Activated CD8-positive, alpha-beta memory T cell treated with anti-CD3 and anti-CD28 coated beads for 4 hours (primary cell): ENCODE measurements around the gene EPB41L5.
"Not testable (repeated sequence)": the region's sequence is repeated elsewhere in the genome, so short reads cannot be mapped to it uniquely, and the experiment has no call there.

Experiments used
- DNase-seq, 2 donors: peaks; one replicate each; pipeline ENCODE4 v3.0.0-alpha.2; 2020; ENCODE audit warnings: low read depth in 2 of 2

EPB41L5 gene

DNA sequence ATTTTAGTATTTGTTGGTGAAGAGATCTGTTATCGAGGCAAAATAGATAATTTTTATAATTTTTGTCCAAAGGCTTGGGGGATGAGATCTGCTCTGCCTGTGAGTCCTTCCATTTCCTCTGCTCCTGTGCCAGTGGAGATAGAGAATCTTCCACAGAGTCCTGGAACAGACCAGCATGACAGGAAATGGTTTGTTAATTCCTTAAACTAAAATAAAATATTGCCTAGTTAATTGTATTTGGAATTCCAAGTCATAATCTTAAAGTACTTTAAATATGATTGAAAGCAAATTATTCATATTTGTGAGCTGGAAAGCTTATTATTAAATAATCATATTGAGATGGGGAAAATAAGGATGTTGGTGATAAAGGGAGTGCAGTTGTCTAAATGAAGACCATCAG lies 87.8 kb downstream of the EPB41L5 start:
- DNase-seq, result no peak

GRCh38 chr2:120103723-120104467 lies 91.0 kb downstream of the EPB41L5 start:
- DNase-seq, result no peak

DNA sequence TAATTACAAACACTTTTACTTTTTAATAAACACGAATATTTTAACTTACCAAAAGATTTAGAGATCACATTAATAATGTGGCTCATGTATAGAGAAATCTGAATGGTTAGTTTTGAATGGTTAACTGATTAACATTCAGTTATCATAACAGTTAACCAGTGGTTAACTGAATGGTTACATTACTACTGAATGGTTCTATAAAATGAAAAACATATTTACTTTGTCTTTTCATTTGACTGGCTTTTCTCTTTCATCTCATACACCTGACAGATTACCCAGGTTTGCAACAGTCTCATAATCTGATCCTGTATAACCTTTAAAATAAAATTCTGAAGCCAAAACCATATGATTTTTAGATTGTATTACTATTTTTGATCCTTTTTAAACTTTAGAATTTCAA lies 91.9 kb downstream of the EPB41L5 start:
- DNase-seq, result no peak

- no peak for DNase-seq
Observed at GRCh38 chr2:120105360-120105759, 92.5 kb downstream of the EPB41L5 start.

DNA sequence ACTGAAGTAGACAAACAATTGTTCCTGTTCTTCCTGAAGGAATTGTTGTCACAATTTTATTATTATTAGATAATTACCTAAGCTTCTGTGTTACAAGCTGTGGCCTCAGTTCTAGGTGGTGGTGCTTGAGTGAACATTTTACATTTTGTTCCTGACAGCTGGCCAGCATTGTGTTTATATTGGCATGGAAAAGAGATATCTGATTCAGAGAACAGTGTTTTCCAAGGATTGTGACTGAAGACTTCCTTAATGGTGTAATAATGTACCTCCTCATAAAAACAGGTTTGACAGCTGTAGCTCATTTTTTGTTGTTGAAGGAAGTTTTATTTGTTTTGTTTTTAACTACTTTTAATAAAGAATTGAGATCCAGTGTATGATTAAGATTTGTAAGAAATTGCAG lies 95.2 kb downstream of the EPB41L5 start:
- DNase-seq, result no peak

DNA sequence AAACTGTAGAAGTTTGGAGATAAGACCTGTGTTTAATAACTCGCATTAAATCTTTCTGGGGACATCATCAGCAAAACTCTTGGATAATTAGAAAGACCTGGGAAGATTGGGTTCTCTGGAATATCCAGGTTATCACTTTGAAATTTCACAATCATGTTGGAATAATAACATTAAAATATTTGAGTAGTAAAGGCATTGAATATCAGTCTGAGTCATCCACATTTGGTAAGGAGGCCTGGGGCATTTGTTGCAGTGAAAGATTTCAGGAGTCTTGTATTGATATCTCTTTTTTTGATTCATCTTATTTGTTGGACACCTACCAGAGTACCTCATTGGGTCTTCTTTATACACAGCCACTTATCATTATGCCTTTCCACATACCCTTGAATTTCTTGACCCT lies 95.9 kb downstream of the EPB41L5 start:
- no peak for DNase-seq

DNA sequence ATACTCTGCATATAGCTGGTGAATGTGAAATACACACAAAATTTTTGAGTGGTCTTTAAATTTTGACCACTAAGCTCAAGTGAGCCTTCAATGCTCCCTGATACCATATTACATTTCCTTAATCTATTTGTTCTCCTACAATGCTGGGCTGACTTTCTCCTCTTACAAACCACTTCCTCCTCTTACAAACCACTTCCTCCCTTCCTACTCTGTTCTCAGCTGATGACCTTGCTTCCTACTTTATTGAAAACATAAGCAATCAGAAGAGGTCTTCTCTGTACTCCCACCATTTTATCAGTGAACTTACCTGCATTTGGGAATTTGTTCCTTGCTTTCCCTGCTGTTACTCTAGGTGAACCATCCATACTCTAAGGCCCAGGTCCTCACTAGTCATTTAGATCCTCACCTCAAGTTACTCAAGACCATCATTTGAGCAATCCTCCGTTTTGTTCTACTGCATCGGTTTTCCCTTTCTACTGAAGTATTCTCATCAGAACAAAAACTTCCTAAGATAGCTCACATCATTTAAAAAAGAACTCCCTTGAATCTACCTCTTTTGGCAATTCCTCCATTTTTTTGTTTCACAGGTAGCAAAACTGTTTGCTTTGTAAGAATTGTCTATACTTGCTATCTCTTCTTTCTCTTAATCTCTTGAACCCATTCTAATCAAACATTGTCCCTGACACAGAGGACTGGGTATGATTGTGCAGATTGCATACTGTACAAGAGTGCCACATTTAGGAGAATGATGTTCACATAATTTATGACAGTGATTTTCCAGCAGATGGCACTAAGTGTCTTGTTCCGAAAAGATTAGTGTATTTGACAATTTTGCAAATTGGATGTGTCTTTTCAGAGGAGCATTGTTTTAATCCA lies 96.5 kb downstream of the EPB41L5 start:
- DNase-seq, result no peak

DNA sequence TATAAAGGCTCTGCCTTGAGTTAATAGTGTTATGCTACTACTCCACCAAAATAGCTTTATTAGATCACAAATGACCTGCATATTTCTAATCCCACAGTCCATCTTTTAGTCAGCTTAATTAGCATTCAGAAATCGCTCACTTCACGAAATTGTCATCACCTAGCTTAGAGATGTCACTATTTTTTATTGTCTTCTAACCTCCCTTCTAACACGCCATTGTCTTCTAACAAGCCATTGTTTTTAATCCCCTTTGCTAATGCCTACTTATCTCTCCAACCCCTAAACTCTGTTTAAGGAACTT lies 97.1 kb downstream of the EPB41L5 start:
- no peak for DNase-seq

GRCh38 chr2:120110507-120110906 lies 97.6 kb downstream of the EPB41L5 start:
- no peak for DNase-seq

GRCh38 chr2:120111193-120111592 lies 98.3 kb downstream of the EPB41L5 start:
- no peak for DNase-seq

DNA sequence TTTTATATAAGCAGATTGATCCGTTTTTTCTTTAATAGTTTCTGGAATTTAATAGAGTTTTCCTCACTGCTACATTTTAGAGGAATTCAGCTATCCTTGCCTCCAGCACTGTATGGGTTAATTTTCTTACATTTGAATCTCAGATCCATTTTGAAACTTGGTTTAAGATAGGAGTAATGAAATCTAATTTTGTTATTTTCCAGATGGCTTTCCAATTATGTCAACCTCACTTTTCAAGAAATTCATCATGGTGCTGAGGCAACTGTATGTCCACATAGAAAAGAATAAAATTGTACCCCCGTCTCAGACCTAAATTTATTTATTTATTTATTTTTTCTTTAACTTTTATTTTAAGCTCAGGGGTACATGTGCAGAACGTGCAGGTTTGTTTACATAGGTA lies 105.1 kb downstream of the EPB41L5 start:
- no peak for DNase-seq

DNA sequence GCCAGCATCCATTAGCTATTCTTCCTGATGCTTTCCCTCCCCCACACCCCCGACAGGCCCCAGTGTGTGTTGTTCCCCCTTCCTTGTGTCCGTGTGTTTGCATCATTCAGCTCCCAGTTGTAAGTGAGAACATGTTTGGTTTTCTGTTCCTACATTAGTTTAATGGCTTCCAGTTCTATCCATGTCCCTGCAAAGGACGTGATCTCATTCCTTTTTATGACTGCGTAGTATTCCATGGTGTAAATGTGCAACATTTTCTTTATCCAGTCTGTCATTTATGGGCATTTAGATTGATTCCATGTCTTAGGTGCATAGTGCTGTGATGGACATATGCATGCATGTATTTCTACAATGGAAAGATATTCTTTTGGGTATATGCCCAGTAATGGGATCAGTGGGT lies 105.6 kb downstream of the EPB41L5 start:
- DNase-seq, result no peak

GRCh38 chr2:120121337-120121736 lies 108.5 kb downstream of the EPB41L5 start:
- not testable (repeated sequence) for DNase-seq

DNA sequence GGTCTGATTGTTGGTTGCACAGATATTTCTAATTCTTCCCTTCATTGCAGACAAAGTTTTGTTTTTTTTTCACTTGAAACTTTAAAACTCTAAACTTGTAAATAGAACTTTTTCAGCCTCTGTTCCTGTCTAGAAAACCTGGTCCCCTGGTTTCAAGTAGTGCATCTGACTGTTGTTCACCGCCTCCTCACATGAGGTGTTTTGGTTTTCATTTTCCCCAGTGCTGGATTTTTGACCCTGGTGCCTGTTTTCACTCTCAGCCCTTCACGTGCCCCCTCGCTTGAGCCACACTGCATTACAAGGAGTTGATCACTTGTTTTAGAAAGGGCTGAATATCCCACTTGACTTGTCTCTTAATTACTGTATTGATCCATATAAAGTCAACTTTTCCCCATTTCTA lies 110.2 kb downstream of the EPB41L5 start:
- no peak for DNase-seq

- no peak for DNase-seq
Observed at GRCh38 chr2:120125195-120125594, 112.3 kb downstream of the EPB41L5 start.

DNA sequence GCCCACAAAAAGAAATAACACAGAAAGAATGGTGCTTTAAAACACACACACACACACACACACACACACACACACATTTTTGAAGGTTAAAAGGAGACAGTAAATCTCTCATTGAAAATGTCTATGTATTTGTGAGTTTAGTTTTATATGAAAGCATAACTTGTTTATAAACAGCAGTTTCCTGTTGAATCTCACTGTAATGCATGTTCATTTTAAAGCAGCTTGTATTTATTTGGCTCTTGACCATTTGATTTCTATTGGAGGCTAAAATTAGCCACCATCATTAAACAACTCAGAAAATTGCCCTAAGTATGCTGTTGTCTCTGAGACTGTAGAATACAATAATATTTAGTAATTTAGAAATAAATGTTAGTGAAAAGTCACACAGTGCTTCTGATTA lies 115.3 kb downstream of the EPB41L5 start:
- DNase-seq, result no peak

GRCh38 chr2:120132190-120132589 lies 119.3 kb downstream of the EPB41L5 start:
- no peak for DNase-seq

GRCh38 chr2:120132691-120133090 lies 119.8 kb downstream of the EPB41L5 start:
- no peak for DNase-seq

GRCh38 chr2:120133572-120134244 lies 120.8 kb downstream of the EPB41L5 start:
- no peak for DNase-seq

GRCh38 chr2:120134263-120134662 lies 121.4 kb downstream of the EPB41L5 start:
- DNase-seq, result no peak

DNA sequence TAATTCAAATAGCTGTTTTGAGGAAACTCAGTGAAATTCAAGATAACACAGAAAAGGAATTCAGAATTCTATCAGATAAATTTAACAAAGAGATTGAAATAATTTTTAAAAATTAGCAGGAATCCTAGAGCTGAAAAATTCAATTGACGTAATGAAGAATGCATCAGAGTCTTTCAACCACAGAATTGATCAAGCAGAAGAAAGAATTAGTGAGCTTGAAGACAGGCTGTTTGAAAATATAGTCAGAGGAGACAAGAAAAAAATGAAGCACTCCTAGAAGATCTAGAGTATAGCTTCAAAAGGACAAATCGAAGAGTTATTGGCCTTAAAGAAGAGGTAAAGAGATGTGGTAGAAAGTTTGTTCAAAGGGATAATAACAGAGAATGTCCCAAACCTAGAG lies 122.1 kb downstream of the EPB41L5 start:
- not testable (repeated sequence) for DNase-seq

DNA sequence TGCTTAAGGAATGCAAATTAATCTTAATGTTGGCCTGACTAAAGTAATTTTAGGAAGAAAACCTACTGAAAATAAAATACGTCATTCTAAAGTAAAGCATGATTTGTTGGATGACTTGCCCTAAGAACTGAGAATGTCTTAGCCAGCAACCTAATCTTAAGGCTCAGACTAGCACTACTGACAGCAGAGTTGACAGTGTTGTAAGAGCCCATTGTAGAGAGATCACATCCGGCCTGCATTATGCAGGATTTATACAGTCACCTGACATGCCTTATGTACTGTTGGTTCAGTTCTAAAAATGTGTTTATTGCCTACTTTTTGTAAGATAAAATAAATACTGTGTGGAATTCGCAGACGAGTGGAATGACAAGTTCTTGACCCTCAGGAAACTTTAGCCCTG lies 128.0 kb downstream of the EPB41L5 start:
- DNase-seq, result no peak
